H9 (cell line): ENCODE measurements around the gene AFAP1. TPM values are rescaled to one million over a fixed set of nuclear protein-coding genes. Genes with fewer than 3 reads are reported as not detected.

ENCODE experiments used
- DNase-seq: peaks from one replicate; pipeline ENCODE4 v3.0.0-alpha.2; 2017
- H2AFZ ChIP-seq: one replicate; pipeline ENCODE4 v1.6.1; 2013; ENCODE audit warnings: mild to moderate bottlenecking, low read length, control low read depth, moderate library complexity
- H2AK5ac ChIP-seq: 2 replicates; pipeline ENCODE4 v1.6.1; 2013; ENCODE audit warnings: low read length, control low read depth, mixed read lengths; ENCODE audit not compliant: insufficient read length
- H2BK120ac ChIP-seq: one replicate; pipeline ENCODE4 v1.6.1; 2013; ENCODE audit warnings: low read depth, mild to moderate bottlenecking, low read length, control low read depth, inconsistent platforms; ENCODE audit not compliant: poor library complexity, severe bottlenecking
- H2BK12ac ChIP-seq: 2 replicates; pipeline ENCODE4 v1.6.1; 2013; ENCODE audit warnings: low read length, control low read depth, mixed read lengths, low read depth; ENCODE audit not compliant: insufficient read length
- H2BK15ac ChIP-seq: 2 replicates; pipeline ENCODE4 v1.6.1; 2013; ENCODE audit warnings: low read depth, low read length, control low read depth
- H2BK20ac ChIP-seq: one replicate; pipeline ENCODE4 v1.6.1; 2013; ENCODE audit warnings: low read depth, mild to moderate bottlenecking, low read length, control low read depth, inconsistent platforms; ENCODE audit not compliant: poor library complexity, severe bottlenecking
- H2BK5ac ChIP-seq: 2 replicates; pipeline ENCODE4 v1.6.1; 2013; ENCODE audit warnings: low read length, control low read depth, mixed read lengths; ENCODE audit not compliant: insufficient read length
- H3K14ac ChIP-seq: 2 replicates; pipeline ENCODE4 v1.6.1; 2013; ENCODE audit warnings: low read length, control low read depth; ENCODE audit not compliant: insufficient read depth
- H3K18ac ChIP-seq: 2 replicates; pipeline ENCODE4 v1.6.1; 2013; ENCODE audit warnings: low read depth, mild to moderate bottlenecking, mixed read lengths, low read length, control low read depth; ENCODE audit not compliant: insufficient read length
- H3K23ac ChIP-seq: 2 replicates; pipeline ENCODE4 v1.6.1; 2013; ENCODE audit warnings: low read length, control low read depth, mixed read lengths, low read depth; ENCODE audit not compliant: insufficient read length
- H3K23me2 ChIP-seq: 2 replicates; pipeline ENCODE4 v1.6.1; 2013; ENCODE audit warnings: low read depth, mild to moderate bottlenecking, mixed read lengths, low read length, control low read depth; ENCODE audit not compliant: insufficient read length, poor library complexity, severe bottlenecking
- H3K27ac ChIP-seq: 2 replicates; pipeline ENCODE4 v1.5.1; 2013; ENCODE audit warnings: low read length, control low read depth, mixed read lengths, low read depth; ENCODE audit not compliant: insufficient read length
- H3K27me3 ChIP-seq: 2 replicates; pipeline ENCODE4 v1.6.1; 2013; ENCODE audit warnings: low read length, control low read depth, inconsistent platforms; ENCODE audit not compliant: insufficient read depth
- H3K4ac ChIP-seq: 2 replicates; pipeline ENCODE4 v1.6.1; 2013; ENCODE audit warnings: low read depth, mild to moderate bottlenecking, control low read depth, inconsistent platforms, low read length, moderate library complexity
- H3K4me1 ChIP-seq: 2 replicates; pipeline ENCODE4 v1.6.1; 2013; ENCODE audit warnings: low read length, control low read depth, inconsistent platforms; ENCODE audit not compliant: insufficient read depth
- H3K4me2 ChIP-seq: 2 replicates; pipeline ENCODE4 v1.6.1; 2013; ENCODE audit warnings: low read length, control low read depth, mixed read lengths; ENCODE audit not compliant: insufficient read length, insufficient read depth
- H3K56ac ChIP-seq: 2 replicates; pipeline ENCODE4 v1.6.1; 2013; ENCODE audit warnings: low read depth, mild to moderate bottlenecking, mixed read lengths, low read length, control low read depth; ENCODE audit not compliant: insufficient read length
- H3K79me1 ChIP-seq: 2 replicates; pipeline ENCODE4 v1.6.1; 2013; ENCODE audit warnings: low read depth, mild to moderate bottlenecking, moderate library complexity, low read length, control low read depth, inconsistent platforms; ENCODE audit not compliant: insufficient read depth, poor library complexity, severe bottlenecking
- H3K79me2 ChIP-seq: 2 replicates; pipeline ENCODE4 v1.6.1; 2013; ENCODE audit warnings: low read length, control low read depth, inconsistent platforms; ENCODE audit not compliant: insufficient read depth
- H3K9ac ChIP-seq: 2 replicates; pipeline ENCODE4 v1.6.1; 2013; ENCODE audit warnings: low read length, control low read depth, mixed read lengths; ENCODE audit not compliant: insufficient read length; ENCODE audit errors: extremely low read depth
- H3K9me3 ChIP-seq: one replicate; pipeline ENCODE4 v1.6.1; 2013; ENCODE audit warnings: low read depth, low read length, inconsistent platforms; ENCODE audit not compliant: control insufficient read depth
- H3T11ph ChIP-seq: one replicate; pipeline ENCODE4 v1.6.1; 2013; ENCODE audit warnings: mild to moderate bottlenecking, low read length, control low read depth, inconsistent platforms
- H4K20me1 ChIP-seq: one replicate; pipeline ENCODE4 v1.6.1; 2013; ENCODE audit not compliant: control insufficient read depth, insufficient read length, insufficient read depth
- H4K5ac ChIP-seq: 2 replicates; pipeline ENCODE4 v1.6.1; 2013; ENCODE audit warnings: low read depth, mild to moderate bottlenecking, mixed read lengths, low read length, control low read depth; ENCODE audit not compliant: insufficient read length
- H4K8ac ChIP-seq: replicated peaks from 2 replicates; pipeline ENCODE4 v1.6.1; 2013; ENCODE audit warnings: low read length, control low read depth, mixed read lengths, low read depth; ENCODE audit not compliant: insufficient read length
- H4K91ac ChIP-seq: 2 replicates; pipeline ENCODE4 v1.6.1; 2013; ENCODE audit warnings: low read depth, mild to moderate bottlenecking, moderate library complexity, mixed read lengths, low read length, control low read depth; ENCODE audit not compliant: insufficient read length
- H3K27ac Mint-ChIP-seq, 3 experiments: 2 replicates in 2 of 3; 3 replicates in 1 of 3; pipeline ENCODE4 v1.8.0; 2020 to 2021; ENCODE audit warnings: mixed read lengths in 3 of 3, mild to moderate bottlenecking in 1 of 3, moderate library complexity in 1 of 3
- H3K27me3 Mint-ChIP-seq: 2 replicates; pipeline ENCODE4 v1.8.0; 2021; ENCODE audit warnings: low read depth, mild to moderate bottlenecking, moderate library complexity, mixed read lengths
- H3K36me3 Mint-ChIP-seq, 3 experiments: 2 replicates in 2 of 3; 3 replicates in 1 of 3; pipeline ENCODE4 v1.8.0; 2020 to 2021; ENCODE audit warnings: low read depth in 3 of 3, mixed read lengths in 3 of 3; ENCODE audit not compliant: insufficient read depth in 1 of 3
- H3K4me1 Mint-ChIP-seq, 2 experiments: 2 replicates each; pipeline ENCODE4 v1.8.0; 2020; ENCODE audit warnings: mixed read lengths in 2 of 2
- H3K4me3 Mint-ChIP-seq, 2 experiments: 2 replicates in 1 of 2; 3 replicates in 1 of 2; pipeline ENCODE4 v1.8.0; 2020 to 2021; ENCODE audit warnings: mild to moderate bottlenecking in 2 of 2, mixed read lengths in 2 of 2, moderate library complexity in 1 of 2
- H3K9me3 Mint-ChIP-seq, 2 experiments: 2 replicates in 1 of 2; 3 replicates in 1 of 2; pipeline ENCODE4 v1.8.0; 2020; ENCODE audit warnings: mild to moderate bottlenecking in 2 of 2, mixed read lengths in 2 of 2, moderate library complexity in 1 of 2
- CTCF ChIP-seq: fragments of 200-600 bp; sonication (generic); conservative IDR thresholded peaks from 3 replicates; pipeline ENCODE4 v1.8.0; 2021; ENCODE audit warnings: antibody characterized with exemption, mild to moderate bottlenecking
- WGBS: extraction: QIAGEN DNeasy Blood & Tissue Kit; methylation state at CpG from one replicate; pipeline ENCODE4 v1.1.7; 2013; ENCODE audit warnings: missing lambda C conversion rate, low lambda C conversion rate, mixed read lengths; ENCODE audit not compliant: insufficient read length; ENCODE audit errors: extremely low coverage; 5-methylcytosine and 5-hydroxymethylcytosine counted together
- total RNA-seq: library from RNA; stranded (reverse); gene quantifications from 2 replicates; pipeline ENCODE4 v1.2.1, GENCODE V29; 2021

Gene AFAP1
- total RNA-seq, 1 experiment from 2014 or later, result 6.5 TPM

GRCh38 chr4:7900334-7900909 is 39.2 kb downstream of the AFAP1 start:
- Histone ChIP-seq H3K23me2 (no peaks in the 10 kb centered on the region), H3K79me2 (peaks cover 2% of the 10 kb centered on the region; the same call in 1 of the 2 replicates), H3K56ac (no peak overlapping the region), H3T11ph (no peak overlapping the region), H3K18ac (no peak overlapping the region), H3K79me1 (peaks cover 6% of the 10 kb centered on the region), H2AK5ac (no peak overlapping the region), H3K14ac (no peak overlapping the region), H4K20me1 (no peaks in the 10 kb centered on the region), H2AFZ (no peak overlapping the region), H4K5ac (no peak overlapping the region), H4K91ac (no peak overlapping the region), H3K4me2 (no peak overlapping the region), H2BK12ac (no peak overlapping the region), H3K27ac (no peak overlapping the region), H4K8ac (no peak overlapping the region), H2BK20ac (no peak overlapping the region), H3K9me3 (no peaks in the 10 kb centered on the region), H3K27me3 (no peaks in the 10 kb centered on the region), H3K4ac (no peak overlapping the region), H3K9ac (no peak overlapping the region), H2BK5ac (no peak overlapping the region), H2BK120ac (no peak overlapping the region), H2BK15ac (no peak overlapping the region), H3K23ac (no peak overlapping the region), H3K4me1 (peaks cover 7% of the 10 kb centered on the region; the same call in 1 of the 2 replicates)
- DNase-seq, result no peak
- Mint-ChIP-seq H3K27ac (no peak overlapping the region), H3K36me3 (no peaks in the 10 kb centered on the region), H3K27me3 (no peaks in the 10 kb centered on the region), H3K4me1 (peaks cover 55 to 69% of the 10 kb centered on the region in 2 experiments), H3K4me3 (no peak overlapping the region), H3K9me3 (no peaks in the 10 kb centered on the region)
- TF ChIP-seq CTCF, result no peak
- no CpG with 5 or more reads among the region's 9 CpGs for WGBS
